Fibroblast of the aortic adventitia (primary cell): ENCODE results near the gene RNU1-4. TPM values are rescaled to one million over a fixed set of nuclear protein-coding genes. Genes with fewer than 3 reads are reported as not detected.
A peak's percentile ranks its signal among the peaks of the same experiment; 100 is the strongest.
"Not testable (repeated sequence)": the region's sequence is repeated elsewhere in the genome, so short reads cannot be mapped to it uniquely, and the experiment has no call there.

Experiments
- DNase-seq: peaks from one replicate; pipeline ENCODE4 v3.0.0-alpha.2; 2010; ENCODE audit warnings: low read depth
- H3K4me3 ChIP-seq: 2 replicates; pipeline ENCODE4 v1.5.1; 2011; ENCODE audit warnings: low read depth, mild to moderate bottlenecking, control low read depth, low read length, moderate library complexity
- CTCF ChIP-seq: IDR thresholded peaks from 2 replicates; pipeline ENCODE4 v1.5.1; 2011; ENCODE audit warnings: mild to moderate bottlenecking, low read length, control low read depth, inconsistent platforms; ENCODE audit not compliant: insufficient read depth
- total RNA-seq: library from RNA; depleted of rRNA; stranded (reverse); fragments of >200 nt; gene quantifications from 2 replicates; pipeline ENCODE4 v1.2.3, GENCODE V29; 2012; ENCODE audit warnings: low replicate concordance

RNU1-4 gene
- total RNA-seq, 1 donor: under 0.01 TPM

DNA sequence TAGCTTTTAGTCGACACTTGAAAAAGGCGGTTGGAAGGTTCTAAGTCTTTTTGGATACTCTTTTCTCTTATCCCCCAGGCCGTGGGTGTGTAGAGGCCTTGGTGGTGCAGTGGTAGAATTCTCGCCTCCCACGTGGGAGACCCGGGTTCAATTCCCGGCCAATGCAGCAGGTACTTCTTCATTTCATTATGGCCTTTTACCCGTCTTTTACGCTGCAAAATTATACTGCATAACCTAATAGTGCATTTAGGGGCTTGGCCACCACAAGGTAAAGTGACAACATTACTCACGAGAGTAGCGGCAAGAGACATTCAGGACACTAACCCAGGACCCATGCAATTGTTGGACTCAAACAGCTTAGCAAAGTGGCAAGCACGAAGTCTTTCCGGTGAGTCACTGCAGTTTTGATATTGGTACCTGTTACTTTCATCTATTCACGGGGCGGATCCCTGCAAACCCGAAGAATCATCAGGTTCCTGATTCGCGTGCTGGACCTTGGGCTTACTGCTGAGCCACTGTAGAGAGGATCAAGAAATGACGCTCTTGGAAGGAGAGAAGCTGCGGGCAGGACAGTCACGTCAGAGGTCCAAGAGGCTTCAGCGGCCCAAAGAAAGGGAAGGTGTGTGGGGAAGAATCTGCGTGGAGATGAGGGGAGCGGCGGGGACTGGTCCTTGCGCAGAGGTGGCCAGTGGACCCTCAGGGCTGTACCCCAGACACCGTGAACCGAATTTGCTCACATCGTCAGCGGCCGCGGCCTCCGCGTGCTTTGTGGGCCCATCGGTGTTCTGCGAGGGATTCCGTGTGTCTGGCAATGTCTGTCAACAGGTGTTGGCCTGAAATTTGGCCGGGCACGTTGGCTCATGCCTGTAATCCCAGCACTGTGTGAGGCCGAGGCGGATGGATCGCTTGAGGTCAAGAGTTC is 12.9 kb upstream of the RNU1-4 start:
- no peak overlapping the region for H3K4me3 ChIP-seq
- DNase-seq: peak; percentile 59
- no peak for TF ChIP-seq CTCF

DNA sequence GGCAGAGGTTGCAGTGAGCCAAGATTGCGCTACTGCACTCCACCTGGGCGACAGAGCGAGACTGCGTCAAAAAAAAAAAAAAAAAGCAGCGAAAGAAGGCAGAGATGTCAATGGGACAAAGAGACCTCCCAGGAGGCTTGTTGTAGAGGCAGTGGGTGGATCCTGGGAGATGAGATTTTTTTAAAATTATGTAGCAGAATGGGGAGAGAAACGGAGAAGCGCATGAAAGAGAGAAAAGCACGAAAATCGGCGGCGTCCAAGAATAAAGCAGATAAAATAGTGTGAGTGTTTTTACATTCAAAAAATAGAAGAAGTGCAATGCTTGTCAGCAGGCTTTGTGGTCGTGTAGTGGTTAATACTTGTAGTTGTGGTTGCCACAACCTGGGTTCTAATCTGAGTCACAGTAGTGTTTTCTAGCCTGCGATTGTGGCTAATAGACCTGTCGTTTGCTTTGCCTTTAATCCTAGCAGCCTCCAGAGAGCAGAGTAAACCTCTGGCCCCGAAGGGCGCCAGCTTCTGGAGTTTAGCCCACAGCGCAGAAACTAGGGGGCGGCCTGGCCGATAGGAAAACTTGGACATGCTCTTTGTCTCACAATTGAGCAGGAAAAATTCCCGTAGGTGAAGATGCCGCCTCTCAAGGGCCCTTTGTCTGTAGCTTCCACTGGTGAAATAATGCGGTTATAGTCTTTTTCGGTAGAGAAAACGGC is 11.9 kb upstream of the RNU1-4 start:
- DNase-seq, H3K4me3 ChIP-seq: not testable (repeated sequence)

DNA sequence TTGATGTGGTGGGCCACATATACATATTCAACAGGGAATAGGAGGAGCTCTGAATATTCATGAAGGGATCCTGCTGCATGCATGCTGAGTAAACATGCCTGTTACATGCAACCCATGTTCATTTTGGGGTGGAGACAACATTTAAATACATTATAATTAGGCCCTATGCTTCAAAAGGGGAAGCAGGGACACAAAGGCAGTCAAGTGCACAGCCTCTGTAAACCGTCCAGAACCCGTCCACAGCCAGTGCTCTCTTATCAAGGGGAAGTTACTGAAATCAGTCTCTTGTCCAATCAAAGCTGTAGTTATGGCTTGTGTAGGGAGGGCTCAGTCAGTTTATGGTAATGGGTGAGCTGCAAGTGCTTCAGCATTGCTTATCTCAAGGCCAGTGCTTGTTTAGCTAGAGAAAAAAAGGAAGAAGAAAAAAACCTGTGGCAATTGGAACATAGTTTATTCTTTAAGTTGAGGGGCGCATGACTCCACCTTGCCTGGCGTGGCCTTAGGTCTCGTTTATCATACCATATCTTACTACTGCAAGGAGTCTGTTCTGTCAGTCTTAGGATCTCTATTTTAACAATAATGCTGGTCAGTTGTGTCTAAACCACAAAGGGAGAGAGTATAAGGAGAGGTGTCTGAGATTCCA is 7.9 kb upstream of the RNU1-4 start:
- not testable (repeated sequence) for H3K4me3 ChIP-seq, DNase-seq

DNA sequence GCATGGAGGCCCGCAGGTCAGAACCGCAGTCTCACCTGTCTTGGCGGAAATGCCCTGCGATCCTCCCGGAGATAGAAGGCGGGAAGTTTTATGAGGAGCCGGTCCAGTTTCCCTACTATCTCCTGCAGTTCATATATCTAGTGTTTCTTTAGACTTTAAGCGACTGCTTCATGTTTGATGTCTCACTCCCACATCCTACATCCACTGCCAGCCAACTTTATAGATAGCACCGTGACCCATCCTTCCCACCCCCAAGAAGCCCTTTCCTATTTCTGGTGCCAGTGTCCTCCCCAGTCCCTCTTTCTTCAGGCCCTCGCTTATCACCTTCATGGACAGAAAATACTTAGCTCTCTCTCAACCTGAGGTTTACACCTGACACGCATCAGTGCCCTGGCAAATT is 914 bp downstream of the RNU1-4 start:
- not testable (repeated sequence) for DNase-seq, H3K4me3 ChIP-seq

- H3K4me3 ChIP-seq, DNase-seq: not testable (repeated sequence)
Measured at GRCh38 chr1:16747660-16748059, 7.3 kb downstream of the RNU1-4 start.

GRCh38 chr1:16748710-16749109 is 8.4 kb downstream of the RNU1-4 start:
- not testable (repeated sequence) for DNase-seq, H3K4me3 ChIP-seq

DNA sequence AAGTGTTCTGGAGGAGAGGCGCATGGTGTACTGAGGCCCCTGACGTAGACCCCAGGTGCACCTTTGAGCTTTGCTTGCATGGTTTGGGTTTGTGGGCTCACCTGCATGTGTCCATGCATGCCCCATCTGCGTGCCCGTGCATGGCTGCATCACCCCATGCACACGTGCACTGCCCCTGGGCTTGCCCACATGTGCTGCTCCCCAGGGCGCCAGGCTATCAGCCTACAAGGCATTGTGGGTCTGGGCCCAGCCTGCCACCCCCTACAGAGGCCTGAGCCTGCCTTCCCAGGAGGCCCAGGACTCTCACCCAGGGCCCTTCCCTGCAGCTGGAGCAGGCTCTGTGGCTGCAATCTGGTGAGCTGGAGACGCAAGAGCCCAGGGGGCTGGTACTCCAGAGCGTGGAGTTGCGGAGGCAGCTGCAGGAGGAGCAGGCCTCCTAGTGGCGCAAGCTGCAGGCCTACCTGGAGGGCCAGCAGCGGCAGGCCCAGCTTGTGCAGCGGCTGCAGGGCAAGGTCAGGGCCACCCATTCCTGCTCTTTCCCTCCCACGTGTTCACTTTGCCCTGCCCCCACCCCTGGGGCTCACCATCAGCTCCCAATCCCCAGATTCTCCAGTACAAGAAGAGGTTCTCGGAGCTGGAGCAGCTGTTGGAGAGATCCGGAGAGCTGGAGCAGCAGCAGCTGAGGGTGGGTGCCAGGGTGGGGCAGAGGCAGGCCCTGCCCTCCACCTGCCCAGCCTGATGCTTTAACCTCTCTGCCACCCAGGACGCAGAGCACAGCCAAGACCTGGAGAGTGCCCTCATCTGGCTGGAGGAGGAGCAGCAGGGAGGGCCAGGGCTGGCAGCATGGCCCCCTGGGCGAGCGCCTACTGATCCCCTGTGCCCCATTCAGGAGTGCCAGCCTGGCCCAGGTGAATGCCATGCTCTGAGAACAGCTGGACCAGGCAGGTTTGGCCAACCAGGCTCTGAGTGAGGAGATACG is 9.9 kb downstream of the RNU1-4 start:
- DNase-seq, H3K4me3 ChIP-seq: not testable (repeated sequence)

DNA sequence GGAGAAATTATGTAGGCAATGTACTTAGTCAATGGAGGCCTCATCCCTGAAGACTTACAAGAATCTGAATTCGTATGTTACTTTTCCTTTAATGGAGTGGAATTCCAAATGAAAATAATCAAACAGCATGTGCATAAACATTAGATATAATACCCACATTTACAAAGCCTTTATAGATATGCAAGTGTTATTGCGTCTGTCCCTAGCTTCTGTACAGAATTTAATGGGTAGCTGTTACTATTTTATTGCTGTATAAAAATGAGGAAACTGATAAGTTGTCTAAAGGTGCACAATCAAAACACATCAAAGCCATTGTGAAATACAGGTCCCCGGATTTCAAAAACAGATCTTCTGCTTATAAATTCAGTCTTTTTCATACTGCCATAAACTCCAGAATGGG is 12.5 kb downstream of the RNU1-4 start:
- not testable (repeated sequence) for DNase-seq, H3K4me3 ChIP-seq

GRCh38 chr1:16755385-16755784 is 15.1 kb downstream of the RNU1-4 start:
- not testable (repeated sequence) for DNase-seq

GRCh38 chr1:16755932-16756331 is 15.6 kb downstream of the RNU1-4 start:
- not testable (repeated sequence) for DNase-seq, H3K4me3 ChIP-seq

More at GRCh38 chr1:16755385-16755784, 15.1 kb downstream of the RNU1-4 start:
- H3K4me3 ChIP-seq: not testable (repeated sequence)

- H3K4me3 ChIP-seq, DNase-seq: not testable (repeated sequence)
Measured at GRCh38 chr1:16757574-16757973, 17.3 kb downstream of the RNU1-4 start.

GRCh38 chr1:16758060-16758459 is 17.7 kb downstream of the RNU1-4 start:
- not testable (repeated sequence) for H3K4me3 ChIP-seq

GRCh38 chr1:16759041-16759493 is 18.8 kb downstream of the RNU1-4 start:
- not testable (repeated sequence) for DNase-seq, H3K4me3 ChIP-seq

More at GRCh38 chr1:16758060-16758459, 17.7 kb downstream of the RNU1-4 start:
- DNase-seq: not testable (repeated sequence)

GRCh38 chr1:16759650-16760455 is 19.5 kb downstream of the RNU1-4 start:
- not testable (repeated sequence) for H3K4me3 ChIP-seq, DNase-seq

- not testable (repeated sequence) for DNase-seq
Measured at GRCh38 chr1:16760456-16760765, 20.1 kb downstream of the RNU1-4 start.

GRCh38 chr1:16760801-16761200 is 20.5 kb downstream of the RNU1-4 start:
- not testable (repeated sequence) for DNase-seq, H3K4me3 ChIP-seq

More at GRCh38 chr1:16760456-16760765, 20.1 kb downstream of the RNU1-4 start:
- H3K4me3 ChIP-seq: not testable (repeated sequence)
